Bone marrow (tissue), 2 donors: ENCODE measurements around the gene CHAD.
"Not testable (repeated sequence)": the region's sequence is repeated elsewhere in the genome, so short reads cannot be mapped to it uniquely, and the experiment has no call there.

Experiments
- DNase-seq, 2 donors: peaks; one replicate each; lab custom pipeline; 2025; lab: John Stamatoyannopoulos, UW

Gene CHAD

DNA sequence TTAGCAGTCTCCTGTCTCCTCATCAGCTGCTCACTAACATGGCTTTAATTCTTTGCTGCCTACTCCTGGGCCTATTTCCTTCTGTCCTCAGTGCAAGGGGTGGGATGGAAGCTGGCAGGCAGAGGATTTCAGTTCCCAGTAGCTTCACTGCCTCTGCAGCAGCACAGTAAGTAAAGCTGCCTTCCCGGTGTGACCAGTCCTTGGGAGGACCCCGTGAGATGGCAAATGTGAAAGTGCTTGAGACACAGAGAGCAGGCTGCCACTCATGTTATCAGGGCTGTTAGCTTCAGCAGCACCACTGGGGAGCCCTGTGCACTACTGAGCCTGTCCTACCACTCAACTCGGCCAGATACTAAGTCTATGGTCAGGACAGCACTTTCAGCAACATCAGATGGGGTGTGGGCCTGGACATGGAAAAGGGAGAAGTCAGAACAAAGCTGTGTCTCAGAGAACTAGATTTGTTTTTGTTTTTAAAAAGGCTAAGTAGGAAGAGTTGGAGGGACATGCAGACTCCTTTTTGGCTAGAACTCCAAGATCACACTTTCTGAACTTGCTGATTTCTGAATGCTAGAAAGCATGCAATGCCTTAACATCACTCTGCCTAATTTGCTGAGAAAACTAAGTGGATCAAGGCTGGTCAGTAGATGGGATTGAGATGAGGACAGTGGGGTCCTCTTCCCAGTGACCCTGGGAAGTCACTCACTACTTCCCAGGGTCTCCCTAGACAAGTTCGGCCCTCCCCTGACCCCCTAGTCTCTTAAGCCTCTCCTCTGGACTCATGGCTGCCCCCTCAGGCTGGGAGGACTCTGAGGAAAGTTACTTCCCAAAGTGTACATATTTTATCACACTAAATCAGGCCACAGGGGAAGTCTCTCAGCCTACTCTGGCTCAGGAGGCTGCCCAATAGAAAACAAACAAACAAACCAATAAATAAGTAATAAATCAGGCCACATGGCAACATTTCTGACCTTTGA, 41.6 kb downstream of the CHAD start:
- peak in 1 of 2 donors; percentile 9 for DNase-seq

DNA sequence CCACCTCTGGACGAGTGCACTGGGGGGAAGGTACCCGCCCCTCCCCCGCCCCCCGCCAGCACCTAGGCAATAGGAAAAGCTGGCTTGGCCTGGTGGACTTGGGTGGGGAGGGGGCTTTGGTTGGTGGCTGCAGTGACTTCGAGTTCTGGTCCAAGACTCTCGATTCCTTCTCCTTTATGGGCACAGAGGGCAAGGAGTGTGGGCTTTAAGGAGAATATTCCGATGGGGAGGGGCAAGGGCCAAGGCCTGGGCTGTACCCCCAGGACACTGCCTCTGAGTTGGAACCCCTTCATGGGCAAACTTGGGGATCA, 42.3 kb downstream of the CHAD start:
- DNase-seq, result no peak

DNA sequence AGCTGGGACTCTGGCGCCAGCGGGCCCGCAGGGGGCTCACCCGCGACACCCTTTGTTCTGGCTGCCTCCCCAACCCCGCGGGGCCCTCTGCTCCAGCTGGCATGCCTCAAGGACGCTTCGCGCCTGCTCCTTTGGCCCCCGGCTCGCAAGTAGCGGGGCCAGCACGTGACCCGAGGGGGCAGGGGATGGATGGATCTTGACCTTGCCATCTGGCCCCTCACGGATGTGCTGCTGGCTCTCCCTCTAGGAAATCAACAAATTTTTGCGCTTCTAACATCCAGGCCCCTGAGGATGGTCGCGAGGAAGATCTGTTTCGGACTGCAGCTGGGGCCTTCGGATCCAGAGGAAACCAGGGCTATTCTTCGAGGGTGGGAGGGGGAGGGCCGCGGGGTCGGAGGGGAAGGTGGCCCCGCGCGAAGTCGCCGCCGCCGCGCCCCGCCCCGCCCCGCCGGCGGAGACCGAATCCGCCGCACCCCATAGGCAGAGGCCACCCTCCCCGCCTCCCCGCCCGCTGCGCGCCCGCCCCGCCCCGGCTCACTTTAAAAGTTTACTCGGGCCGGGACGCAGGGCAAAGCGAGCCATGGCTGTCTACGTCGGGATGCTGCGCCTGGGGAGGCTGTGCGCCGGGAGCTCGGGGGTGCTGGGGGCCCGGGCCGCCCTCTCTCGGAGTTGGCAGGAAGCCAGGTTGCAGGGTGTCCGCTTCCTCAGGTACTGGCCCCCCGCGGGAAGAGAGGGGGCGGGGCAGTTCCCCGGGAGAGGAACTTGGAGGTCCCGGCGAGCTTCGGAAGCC, 42.8 kb downstream of the CHAD start, which contains the start of gene ACSF2:
TSS of gene ACSF2 (plus strand) at position 537 of the 790 bp plus-strand sequence. CDS start at position 581, 44 bp downstream.
- DNase-seq, result peak; percentile 20 to 43

DNA sequence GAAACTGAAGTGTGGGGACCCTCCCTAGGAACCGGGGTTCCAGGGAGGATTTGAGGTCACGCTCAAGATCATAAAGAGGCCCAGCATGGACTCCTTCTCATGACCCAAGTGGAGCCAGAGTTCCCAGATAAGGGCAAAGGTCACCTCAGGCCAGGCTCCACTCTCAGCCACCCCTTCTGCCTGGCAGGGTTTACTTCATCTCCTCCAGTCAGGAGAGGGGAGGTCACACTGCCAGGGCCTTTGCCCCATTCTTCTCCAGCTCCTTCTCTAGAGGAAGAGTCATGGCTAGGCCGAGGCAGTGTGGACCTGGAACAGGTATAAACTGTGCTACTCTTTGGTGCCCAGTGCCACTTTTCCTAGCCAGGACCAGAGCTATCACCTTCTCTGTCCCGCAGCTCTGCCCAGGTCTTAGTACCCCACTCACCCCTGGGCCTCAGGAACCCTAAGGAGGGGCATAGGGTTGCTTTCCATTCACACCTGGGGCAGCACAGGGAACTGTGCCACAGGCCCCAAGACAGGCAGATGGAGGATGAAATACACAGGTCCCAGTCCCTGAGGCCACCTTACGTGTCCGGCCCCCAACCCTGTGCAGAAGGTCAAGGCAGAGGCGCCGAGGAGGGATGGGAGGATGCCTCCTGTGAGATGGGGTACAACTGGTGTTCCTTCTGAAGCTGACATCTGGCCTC, 43.5 kb downstream of the CHAD start:
- no peak for DNase-seq

DNA sequence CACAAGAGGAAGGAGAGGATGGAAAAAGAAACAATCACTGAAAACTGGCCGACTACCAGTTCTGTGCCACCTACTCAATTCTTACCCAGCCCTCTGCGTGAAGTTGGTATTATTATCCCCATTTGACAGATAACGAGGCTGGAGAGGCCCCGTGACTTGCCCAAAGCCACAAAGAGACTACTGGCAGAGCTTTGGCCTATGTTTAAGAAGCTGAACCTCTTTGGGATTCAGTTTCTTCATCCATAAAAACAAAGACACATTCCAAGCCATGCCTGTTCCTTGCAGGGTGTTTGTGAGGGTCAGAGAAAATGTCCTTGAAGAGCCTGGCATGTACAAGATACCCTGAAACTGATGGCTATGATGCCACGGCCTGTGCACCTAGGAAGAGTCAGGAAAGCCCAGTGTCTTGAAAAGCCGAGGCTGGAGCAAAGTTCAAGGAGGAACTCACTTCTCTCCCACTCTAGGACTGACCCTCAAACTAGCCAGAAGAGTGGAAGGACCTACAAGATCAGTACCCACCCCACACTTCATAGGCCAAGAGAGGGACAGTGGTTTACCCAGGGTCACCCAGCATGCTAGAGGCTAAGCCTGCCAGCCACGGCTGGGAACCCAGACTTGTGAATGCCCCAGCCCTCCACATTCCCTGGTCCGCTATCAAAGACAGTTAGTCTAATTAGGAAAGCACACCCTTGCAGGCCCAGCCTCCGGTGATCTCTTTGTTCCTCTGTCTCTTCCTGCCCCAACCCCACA, 44.3 kb downstream of the CHAD start:
- no peak for DNase-seq

DNA sequence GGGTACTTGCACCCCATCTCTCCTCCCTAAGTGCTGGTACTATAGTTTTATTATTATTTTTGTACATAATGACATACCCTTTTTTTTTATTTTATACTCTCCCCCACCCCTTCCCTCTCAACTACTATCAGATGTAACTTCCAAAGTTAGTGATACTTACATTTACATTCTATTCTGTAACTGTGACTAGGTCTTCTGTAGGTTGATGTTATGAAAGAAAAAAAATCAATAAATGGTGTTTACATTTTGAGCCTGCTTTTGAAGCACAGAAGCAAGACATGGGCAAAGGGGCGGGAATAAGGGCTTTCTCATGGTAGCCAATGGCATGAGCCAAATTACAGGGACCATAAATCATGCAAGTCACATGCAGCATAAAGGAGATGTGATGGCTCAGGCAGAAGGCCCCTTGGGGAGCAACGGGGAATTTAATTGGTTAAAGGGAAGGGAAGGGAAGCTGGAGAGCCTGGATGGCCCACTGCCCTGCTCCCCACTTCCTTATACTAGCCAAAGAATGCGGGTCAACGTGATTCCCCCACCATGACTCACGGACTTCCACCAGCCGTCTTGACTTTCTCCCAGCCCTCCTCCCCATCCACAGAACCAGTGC, 45.0 kb downstream of the CHAD start:
- DNase-seq, result no peak

DNA sequence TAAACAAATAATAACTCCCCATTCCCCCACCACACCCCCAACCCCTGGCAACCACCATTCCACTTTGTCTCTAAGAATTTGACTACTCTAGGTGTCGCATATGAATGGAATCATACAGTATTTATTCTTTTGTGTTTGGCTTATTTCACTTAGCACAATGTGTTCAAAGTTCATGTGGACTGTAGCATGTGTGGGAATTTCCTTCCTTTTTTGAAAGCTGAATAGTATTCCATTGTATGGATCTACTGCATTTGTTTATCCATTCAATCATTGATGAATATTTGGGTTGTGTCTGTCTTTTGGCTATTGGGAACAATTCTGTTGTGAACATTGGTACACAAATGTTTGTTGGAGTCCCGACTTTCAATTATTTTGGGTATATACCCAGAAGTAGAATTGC, 45.9 kb downstream of the CHAD start:
- no peak for DNase-seq

DNA sequence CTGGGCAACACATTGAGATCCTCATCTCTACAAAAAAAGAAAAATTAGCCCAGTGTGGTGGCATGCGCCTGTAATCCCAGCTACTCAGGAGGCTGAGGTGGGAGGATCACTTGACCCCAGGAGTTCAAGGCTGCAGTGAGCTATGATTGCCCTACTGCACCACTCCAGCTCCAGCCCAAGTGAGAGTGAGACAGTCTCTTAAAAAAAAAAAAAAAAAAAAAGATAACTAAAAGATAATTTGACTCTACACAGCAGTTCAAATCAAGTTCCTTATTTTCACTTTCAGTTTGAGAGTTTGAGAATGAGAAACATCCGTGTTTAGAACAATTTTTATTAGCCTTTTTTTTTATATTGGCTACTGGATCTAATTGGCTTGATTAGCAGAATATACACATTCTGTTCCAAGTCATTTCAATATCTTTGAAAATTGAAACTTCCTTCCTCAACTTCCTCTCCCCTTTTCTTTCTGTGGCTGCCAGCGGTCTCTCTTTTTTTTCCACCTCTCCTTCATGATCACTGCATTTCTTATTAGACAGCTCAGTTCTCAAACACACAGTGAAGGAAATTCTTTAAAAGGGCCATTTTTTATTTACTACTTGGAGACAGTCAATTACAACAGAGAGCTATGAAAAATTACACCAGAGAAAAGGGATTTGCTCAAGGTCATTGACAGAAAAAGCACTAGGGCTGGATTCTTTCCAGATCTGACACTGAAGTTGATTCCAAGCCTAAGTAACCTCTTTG, 47.2 kb downstream of the CHAD start:
- DNase-seq, result peak in 1 of 2 donors; percentile 47

DNA sequence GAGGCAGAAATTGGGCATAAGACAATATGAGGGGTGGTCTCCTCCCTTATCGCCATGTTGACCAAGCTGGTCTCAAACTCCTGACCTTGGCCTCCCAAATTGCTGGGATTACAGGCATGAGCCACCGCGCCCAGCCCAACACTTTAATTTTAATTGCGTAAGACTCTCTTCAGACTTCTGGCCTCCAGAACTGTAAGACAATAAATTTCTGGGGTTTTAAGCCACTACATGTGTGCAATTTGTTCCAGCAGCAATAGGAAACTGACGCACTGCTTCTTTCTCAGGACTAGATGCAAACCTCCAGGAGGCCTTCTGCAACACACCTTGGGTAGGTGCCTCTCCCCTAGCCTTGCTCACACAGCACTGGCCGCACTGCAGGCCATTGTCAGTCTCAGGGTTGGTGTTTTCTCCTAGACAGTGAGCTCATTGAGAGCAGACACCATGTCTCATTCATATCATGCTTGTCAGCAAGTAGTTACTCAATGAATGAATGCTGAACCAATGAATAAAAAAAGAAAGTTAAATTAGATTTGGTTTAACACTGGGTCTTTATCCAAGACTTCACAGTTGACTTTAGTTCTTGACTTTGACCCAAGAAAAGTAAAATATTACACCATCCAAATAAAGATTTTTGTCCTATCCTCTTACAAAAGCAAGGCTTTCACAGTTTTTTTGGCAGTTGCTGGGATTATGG, 48.1 kb downstream of the CHAD start:
- DNase-seq, result no peak

DNA sequence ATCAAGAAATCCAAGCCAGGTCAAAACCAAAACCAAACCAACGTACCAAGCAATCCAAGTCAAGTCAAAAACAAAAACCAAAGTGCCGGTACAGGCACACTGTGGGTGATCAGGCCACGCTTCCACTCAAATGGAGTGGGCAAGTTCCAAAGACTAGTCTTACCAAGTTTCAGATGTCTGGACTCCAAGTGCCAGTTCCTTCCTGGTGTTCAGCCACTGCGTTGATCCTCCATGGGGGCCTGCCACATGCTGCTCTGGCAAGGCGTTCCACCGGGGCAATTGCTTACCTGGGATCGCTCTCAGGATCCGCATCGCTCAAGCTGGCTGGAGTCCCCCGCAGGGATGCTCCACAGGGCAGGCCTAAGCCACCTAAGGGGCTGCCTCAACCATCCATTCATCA, 49.1 kb downstream of the CHAD start:
- DNase-seq, result not testable (repeated sequence)

DNA sequence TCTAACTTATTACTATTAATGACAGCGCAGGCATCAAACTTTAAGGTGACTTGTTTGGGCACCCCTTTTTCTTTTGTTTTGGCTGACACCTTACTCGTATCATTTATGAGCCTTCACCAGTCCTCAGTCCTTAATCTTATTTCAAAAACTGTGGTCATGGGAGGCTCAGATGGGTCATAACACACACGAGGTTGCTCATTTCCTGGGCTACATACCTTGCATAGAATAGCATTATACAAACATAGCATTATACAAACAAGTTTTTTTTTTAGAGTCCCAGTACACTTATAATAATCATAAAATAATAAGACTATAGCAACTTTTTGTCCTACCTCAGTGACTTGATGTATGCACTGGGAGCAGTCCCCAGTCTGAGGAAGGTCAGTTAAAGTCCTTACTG, 53.9 kb downstream of the CHAD start:
- DNase-seq, result no peak
